GM21360 (cell line): ENCODE results near the gene FAM200A.
"Not testable (repeated sequence)": the region's sequence is repeated elsewhere in the genome, so short reads cannot be mapped to it uniquely, and the experiment has no call there.

Experiments
- ATAC-seq: cut with Tn5 transposase; IDR thresholded peaks from one replicate; pipeline ENCODE4 v1.9.1; 2021; ENCODE audit warnings: mild to moderate bottlenecking, moderate library complexity; ENCODE audit not compliant: unreplicated experiment

The FAM200A gene

GRCh38 chr7:99551767-99552463 lies at the start of gene FAM200A:
Gene FAM200A (minus strand): TSS chr7:99552114. CDS start chr7:99548407, 3,707 bp downstream.
- ATAC-seq = peak; percentile 87

- no peak for ATAC-seq
These were observed 47.9 kb upstream of the FAM200A start for GRCh38 chr7:99599836-99600235.

GRCh38 chr7:99597762-99598501 lies 46.0 kb upstream of the FAM200A start, which contains the start of gene TMEM225B:
Gene TMEM225B (plus strand): TSS chr7:99598267. CDS start chr7:99604389, 6,122 bp downstream.
- no peak for ATAC-seq

- ATAC-seq = no peak
These were observed 44.6 kb upstream of the FAM200A start for GRCh38 chr7:99596408-99596955.

GRCh38 chr7:99594948-99595745 lies 43.2 kb upstream of the FAM200A start:
- no peak for ATAC-seq

GRCh38 chr7:99588868-99589267 lies 37.0 kb upstream of the FAM200A start:
- no peak for ATAC-seq

- not testable (repeated sequence) for ATAC-seq
These were observed 28.9 kb upstream of the FAM200A start for GRCh38 chr7:99580778-99581332.

GRCh38 chr7:99579956-99580777 lies 28.3 kb upstream of the FAM200A start:
- ATAC-seq = no peak

GRCh38 chr7:99579281-99579955 lies 27.5 kb upstream of the FAM200A start:
- no peak for ATAC-seq

- no peak for ATAC-seq
These were observed 24.3 kb upstream of the FAM200A start for GRCh38 chr7:99576251-99576650.

GRCh38 chr7:99573257-99573656 lies 21.3 kb upstream of the FAM200A start:
- ATAC-seq = no peak

GRCh38 chr7:99571768-99572167 lies 19.9 kb upstream of the FAM200A start:
- ATAC-seq = no peak

- ATAC-seq = not testable (repeated sequence)
These were observed 16.9 kb upstream of the FAM200A start for GRCh38 chr7:99568770-99569169.

- no peak for ATAC-seq
These were observed 11.7 kb upstream of the FAM200A start for GRCh38 chr7:99563650-99564049.

GRCh38 chr7:99562832-99563231 lies 10.9 kb upstream of the FAM200A start:
- no peak for ATAC-seq

GRCh38 chr7:99562114-99562784 lies 10.3 kb upstream of the FAM200A start:
- ATAC-seq = no peak

- no peak for ATAC-seq
These were observed 9.8 kb upstream of the FAM200A start for GRCh38 chr7:99561737-99562051.

GRCh38 chr7:99560834-99561736 lies 9.2 kb upstream of the FAM200A start:
- no peak for ATAC-seq
